Ishikawa (cell line): Measurements from ENCODE around the gene MYLK3.

Source experiments
- EGR1 ChIP-seq: IDR thresholded peaks from 2 replicates; pipeline ENCODE4 v1.6.1; 2012
- EP300 ChIP-seq: IDR thresholded peaks from 2 replicates; pipeline ENCODE4 v1.6.1; 2012; ENCODE audit warnings: borderline replicate concordance
- TAF1 ChIP-seq: IDR thresholded peaks from 2 replicates; pipeline ENCODE4 v1.6.1; 2012; ENCODE audit warnings: low read depth, mild to moderate bottlenecking
- YY1 ChIP-seq: IDR thresholded peaks from 2 replicates; pipeline ENCODE4 v1.6.1; 2012; ENCODE audit warnings: low read depth
- ZBTB7A ChIP-seq: IDR thresholded peaks from 2 replicates; pipeline ENCODE4 v1.6.1; 2012; ENCODE audit warnings: low read depth
- TF ChIP-seq, protein P1 (sequence below): IDR thresholded peaks from 2 replicates; pipeline ENCODE4 v1.6.1; 2012; ENCODE audit warnings: low read depth, mild to moderate bottlenecking

DNA sequence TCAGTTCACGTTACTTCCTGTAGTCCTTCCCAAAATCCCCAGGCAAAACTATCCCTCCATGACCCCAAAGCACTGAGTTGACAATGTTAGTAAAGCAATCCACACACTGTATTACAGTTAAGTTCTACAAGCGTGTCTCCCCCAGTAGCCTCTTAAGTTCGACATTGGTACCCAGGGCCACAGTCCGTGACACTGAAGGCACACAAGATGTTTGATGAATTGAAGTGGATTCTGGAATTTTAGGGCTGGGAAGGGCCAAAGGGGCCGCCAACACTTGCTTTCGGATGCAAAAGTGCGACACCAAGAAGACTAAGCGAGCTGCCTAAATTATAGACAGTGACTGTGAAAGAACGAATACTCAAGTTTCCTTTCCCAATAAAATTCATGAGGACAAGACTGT is 60.7 kb downstream of the MYLK3 start:
- TF ChIP-seq ZBTB7A (no peak), EGR1 (no peak), TAF1 (no peak), YY1 (no peak), EP300 (no peak)
- TF ChIP-seq, protein P1, sequence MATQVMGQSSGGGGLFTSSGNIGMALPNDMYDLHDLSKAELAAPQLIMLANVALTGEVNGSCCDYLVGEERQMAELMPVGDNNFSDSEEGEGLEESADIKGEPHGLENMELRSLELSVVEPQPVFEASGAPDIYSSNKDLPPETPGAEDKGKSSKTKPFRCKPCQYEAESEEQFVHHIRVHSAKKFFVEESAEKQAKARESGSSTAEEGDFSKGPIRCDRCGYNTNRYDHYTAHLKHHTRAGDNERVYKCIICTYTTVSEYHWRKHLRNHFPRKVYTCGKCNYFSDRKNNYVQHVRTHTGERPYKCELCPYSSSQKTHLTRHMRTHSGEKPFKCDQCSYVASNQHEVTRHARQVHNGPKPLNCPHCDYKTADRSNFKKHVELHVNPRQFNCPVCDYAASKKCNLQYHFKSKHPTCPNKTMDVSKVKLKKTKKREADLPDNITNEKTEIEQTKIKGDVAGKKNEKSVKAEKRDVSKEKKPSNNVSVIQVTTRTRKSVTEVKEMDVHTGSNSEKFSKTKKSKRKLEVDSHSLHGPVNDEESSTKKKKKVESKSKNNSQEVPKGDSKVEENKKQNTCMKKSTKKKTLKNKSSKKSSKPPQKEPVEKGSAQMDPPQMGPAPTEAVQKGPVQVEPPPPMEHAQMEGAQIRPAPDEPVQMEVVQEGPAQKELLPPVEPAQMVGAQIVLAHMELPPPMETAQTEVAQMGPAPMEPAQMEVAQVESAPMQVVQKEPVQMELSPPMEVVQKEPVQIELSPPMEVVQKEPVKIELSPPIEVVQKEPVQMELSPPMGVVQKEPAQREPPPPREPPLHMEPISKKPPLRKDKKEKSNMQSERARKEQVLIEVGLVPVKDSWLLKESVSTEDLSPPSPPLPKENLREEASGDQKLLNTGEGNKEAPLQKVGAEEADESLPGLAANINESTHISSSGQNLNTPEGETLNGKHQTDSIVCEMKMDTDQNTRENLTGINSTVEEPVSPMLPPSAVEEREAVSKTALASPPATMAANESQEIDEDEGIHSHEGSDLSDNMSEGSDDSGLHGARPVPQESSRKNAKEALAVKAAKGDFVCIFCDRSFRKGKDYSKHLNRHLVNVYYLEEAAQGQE: no peak
